Gastroesophageal sphincter (tissue), 4 donors: ENCODE results near the gene KIAA1217. TPM values are rescaled to one million over a fixed set of nuclear protein-coding genes. Genes with fewer than 3 reads are reported as not detected.

ENCODE experiments used
- ATAC-seq: fragments of 150-250 bp; one replicate; pipeline ENCODE4 v1.9.1; 2016; ENCODE audit warnings: mild to moderate bottlenecking, moderate library complexity
- H3K27ac ChIP-seq, 4 donors: fragments of 200-600 bp; sonication (generic) in 3 of 4; 1 replicate in 3 of 4; 2 replicates in 1 of 4; pipeline ENCODE4 v1.5.1; 2016 to 2019
- H3K27me3 ChIP-seq: fragments of 200-600 bp; sonication (generic); one replicate; pipeline ENCODE4 v1.5.1; 2019
- H3K36me3 ChIP-seq, 2 donors: fragments of 200-600 bp; sonication (generic); one replicate each; pipeline ENCODE4 v1.5.1; 2019; ENCODE audit warnings: control low read depth in 1 of 2
- H3K4me1 ChIP-seq, 3 donors: fragments of 200-600 bp; sonication (generic); 1 replicate in 2 of 3; 2 replicates in 1 of 3; pipeline ENCODE4 v1.5.1; 2016 to 2019; ENCODE audit warnings: control low read depth in 2 of 3
- H3K4me3 ChIP-seq, 2 donors: fragments of 200-600 bp; sonication (generic); one replicate each; pipeline ENCODE4 v1.5.1; 2019; ENCODE audit warnings: mild to moderate bottlenecking in 1 of 2, moderate library complexity in 1 of 2
- H3K9me3 ChIP-seq, 3 donors: fragments of 200-600 bp; sonication (generic); one replicate each; pipeline ENCODE4 v1.5.1; 2017 to 2019; ENCODE audit warnings: control low read depth in 2 of 3
- CTCF ChIP-seq, 4 experiments: fragments of 200-600 bp in 2 of 4; fragments of 450-650 bp in 2 of 4; sonication (generic) in 1 of 4; IDR thresholded peaks; one replicate each; pipeline ENCODE4 v1.5.1; 2017 to 2019; ENCODE audit warnings: antibody characterized with exemption in 4 of 4, mild to moderate bottlenecking in 2 of 4, moderate library complexity in 2 of 4
- EP300 ChIP-seq: sonication (generic); formaldehyde crosslinking; IDR thresholded peaks from one replicate; pipeline ENCODE4 v1.6.1; 2017; ENCODE audit warnings: antibody characterized with exemption, mild to moderate bottlenecking
- POLR2A ChIP-seq, 2 donors: fragments of 450-650 bp; IDR thresholded peaks; one replicate each; pipeline ENCODE4 v1.6.1; 2017; ENCODE audit warnings: antibody characterized with exemption in 2 of 2, mild to moderate bottlenecking in 2 of 2, moderate library complexity in 1 of 2
- POLR2AphosphoS5 ChIP-seq: sonication (generic); formaldehyde crosslinking; IDR thresholded peaks from one replicate; pipeline ENCODE4 v1.6.1; 2017; ENCODE audit warnings: antibody characterized with exemption
- WGBS, 2 donors: methylation state at CpG; one replicate each; pipeline ENCODE4 v1.1.5; 2018; ENCODE audit warnings: low coverage in 1 of 2; 5-methylcytosine and 5-hydroxymethylcytosine counted together
- total RNA-seq, 4 donors: library from RNA; depleted of rRNA; stranded (reverse); fragments of >200 nt; gene quantifications; one replicate each; pipeline ENCODE4 v1.1.0, GENCODE V29; 2016

KIAA1217 gene
- total RNA-seq, 4 donors from 2014 or later, result 9.7 to 15.3 (median 12.7) TPM

DNA sequence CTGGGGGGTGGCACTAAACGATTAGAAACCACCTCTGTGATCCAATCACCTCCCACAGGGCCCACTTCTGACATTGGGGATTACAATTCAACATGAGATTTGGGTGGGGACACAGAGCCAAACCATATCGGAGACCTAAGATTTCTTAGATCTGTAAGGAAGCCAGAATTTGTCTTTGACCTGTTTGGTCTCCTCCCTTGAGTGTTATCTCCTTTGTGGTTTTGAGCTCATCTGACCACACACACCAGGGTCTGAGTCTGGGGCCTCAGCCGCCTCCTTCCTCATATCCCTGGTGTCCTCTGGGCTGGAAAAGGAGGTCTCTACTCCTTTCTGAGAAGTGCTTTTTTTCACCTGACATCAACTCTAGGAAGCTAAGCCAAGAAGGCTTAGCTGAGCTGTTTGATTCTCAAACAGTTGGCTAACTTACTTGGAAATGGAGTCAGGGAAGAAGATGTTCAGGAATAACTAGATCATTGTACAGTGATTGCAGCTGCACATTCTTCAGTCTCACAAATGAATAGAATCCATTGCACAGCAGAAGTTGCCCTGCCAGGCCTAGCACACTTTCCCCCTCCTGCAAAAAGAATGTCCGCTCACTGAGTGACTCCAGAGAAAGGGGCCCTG, 347.3 kb downstream of the KIAA1217 start:
- Histone ChIP-seq H3K4me1 (no peaks in the 10 kb centered on the region), H3K9me3 (no peaks in the 10 kb centered on the region), H3K27me3 (peaks cover 6% of the 10 kb centered on the region), H3K36me3 (no peaks in the 10 kb centered on the region), H3K27ac (no peak overlapping the region), H3K4me3 (no peak overlapping the region)
- 79 to 93% methylated on average over 3 to 4 of the region's 4 CpGs for WGBS, 2 donors
- no peak for ATAC-seq
- no peak for TF ChIP-seq POLR2A (IDR thresholded peaks at IDR 0.05)
- TF ChIP-seq EP300, result no peak
- TF ChIP-seq CTCF (IDR thresholded peaks at IDR 0.05), result no peak
- no peak for TF ChIP-seq POLR2AphosphoS5

GRCh38 chr10:24556750-24557742, 348.1 kb downstream of the KIAA1217 start:
- H3K4me3 ChIP-seq, result no peak overlapping the region
- no peaks in the 10 kb centered on the region for H3K36me3 ChIP-seq
- no peaks in the 10 kb centered on the region for H3K4me1 ChIP-seq
- no peak overlapping the region for H3K27ac ChIP-seq
- TF ChIP-seq EP300, result no peak
- TF ChIP-seq CTCF (IDR thresholded peaks at IDR 0.05), result peak; percentile 39 to 60 (median 52)
- no peak for TF ChIP-seq POLR2AphosphoS5
- H3K27me3 ChIP-seq, result peaks cover 6% of the 10 kb centered on the region
- WGBS, 2 donors, result 41 to 42% methylated on average over 6 to 21 of the region's 24 CpGs
- ATAC-seq, result no peak
- no peaks in the 10 kb centered on the region for H3K9me3 ChIP-seq

- Histone ChIP-seq H3K9me3 (no peaks in the 10 kb centered on the region), H3K36me3 (no peaks in the 10 kb centered on the region), H3K4me1 (no peaks in the 10 kb centered on the region), H3K4me3 (no peak overlapping the region), H3K27ac (no peak overlapping the region), H3K27me3 (no peaks in the 10 kb centered on the region)
- WGBS, 2 donors, result 65 to 70% methylated on average over 2 to 3 of the region's 3 CpGs
- TF ChIP-seq POLR2AphosphoS5 (no peak), EP300 (no peak)
- ATAC-seq, result no peak
Measured at GRCh38 chr10:24561453-24561852, 352.5 kb downstream of the KIAA1217 start.

DNA sequence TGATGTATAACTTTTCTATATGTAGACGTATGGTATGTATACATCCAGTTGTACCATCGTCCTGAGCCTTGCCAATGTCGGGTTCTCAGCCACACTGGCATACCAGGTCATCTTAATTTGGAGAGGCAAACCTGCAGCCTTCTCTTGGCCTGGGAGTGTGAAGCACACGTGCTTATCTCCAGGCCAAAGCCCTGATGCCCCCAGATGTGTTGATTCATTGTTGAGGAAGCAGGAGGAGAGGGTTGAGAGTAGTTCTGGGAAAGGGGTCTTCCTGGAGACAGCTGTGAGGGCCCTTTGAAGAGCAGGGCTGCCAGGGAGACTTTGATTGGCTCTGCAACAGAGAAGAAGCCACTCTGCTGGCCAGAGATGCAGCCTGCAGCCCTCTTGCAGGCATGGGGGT, 359.1 kb downstream of the KIAA1217 start:
- H3K9me3 ChIP-seq, result no peaks in the 10 kb centered on the region
- ATAC-seq, result no peak
- no peak overlapping the region for H3K4me3 ChIP-seq
- TF ChIP-seq POLR2A (IDR thresholded peaks at IDR 0.05) (no peak), EP300 (no peak), POLR2AphosphoS5 (no peak), CTCF (IDR thresholded peaks at IDR 0.05) (no peak)
- H3K4me1 ChIP-seq, result no peaks in the 10 kb centered on the region
- 78% methylated on average over 3 of the region's 4 CpGs; no CpG with 5 or more reads in 1 of the 2 donors for WGBS, 2 donors
- no peak overlapping the region for H3K27ac ChIP-seq
- peaks cover 12% of the 10 kb centered on the region for H3K27me3 ChIP-seq
- H3K36me3 ChIP-seq, result no peaks in the 10 kb centered on the region

DNA sequence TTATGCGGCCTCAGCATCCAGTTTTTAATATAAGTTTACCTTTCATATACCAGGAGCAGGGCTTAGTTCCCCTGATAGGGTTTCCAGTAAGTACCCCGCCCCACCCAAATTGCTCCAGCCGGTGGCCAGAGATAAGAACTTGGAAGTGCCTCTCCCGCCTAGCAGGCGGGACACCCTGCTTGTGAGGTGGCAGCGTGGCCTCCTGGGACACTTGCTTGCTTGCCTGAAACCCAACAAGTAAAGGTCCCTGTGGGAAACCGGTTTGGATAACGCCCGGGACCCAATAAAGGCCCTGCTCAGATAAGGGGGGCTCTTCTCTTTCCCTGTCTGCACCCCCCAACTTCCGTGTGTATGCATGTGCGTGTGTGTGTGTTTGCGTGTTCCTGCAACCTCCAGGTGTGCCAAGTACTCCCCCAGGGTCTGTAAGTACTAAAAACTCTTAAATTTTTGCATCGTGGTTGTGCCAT, 360.4 kb downstream of the KIAA1217 start:
- no peak for ATAC-seq
- Histone ChIP-seq H3K4me1 (no peaks in the 10 kb centered on the region), H3K36me3 (no peaks in the 10 kb centered on the region), H3K27me3 (peaks cover 12% of the 10 kb centered on the region), H3K4me3 (no peak overlapping the region), H3K27ac (no peak overlapping the region), H3K9me3 (no peaks in the 10 kb centered on the region)
- 85 to 100% methylated on average over 6 to 7 of the region's 13 CpGs for WGBS, 2 donors
- TF ChIP-seq POLR2AphosphoS5 (no peak), CTCF (IDR thresholded peaks at IDR 0.05) (no peak), EP300 (no peak), POLR2A (IDR thresholded peaks at IDR 0.05) (no peak)
